HG02943 (cell line): ENCODE measurements around the gene HS6ST3.
"Not testable (repeated sequence)": the region's sequence is repeated elsewhere in the genome, so short reads cannot be mapped to it uniquely, and the experiment has no call there.

Experiments
- ATAC-seq: cut with Tn5 transposase; IDR thresholded peaks from one replicate; pipeline ENCODE4 v1.9.1; 2021; ENCODE audit warnings: mild to moderate bottlenecking, low read depth, moderate library complexity; ENCODE audit not compliant: unreplicated experiment

The HS6ST3 gene

GRCh38 chr13:96771486-96772367, 681.8 kb downstream of the HS6ST3 start:
- no peak for ATAC-seq

- ATAC-seq: no peak
Observed at GRCh38 chr13:96772426-96772825, 682.5 kb downstream of the HS6ST3 start.

- not testable (repeated sequence) for ATAC-seq
Observed at GRCh38 chr13:96778302-96778701, 688.4 kb downstream of the HS6ST3 start.

GRCh38 chr13:96779691-96780090, 689.8 kb downstream of the HS6ST3 start:
- ATAC-seq: no peak

- no peak for ATAC-seq
Observed at GRCh38 chr13:96780105-96780504, 690.2 kb downstream of the HS6ST3 start.

GRCh38 chr13:96781141-96781540, 691.2 kb downstream of the HS6ST3 start:
- ATAC-seq: no peak

- no peak for ATAC-seq
Observed at GRCh38 chr13:96782186-96782585, 692.3 kb downstream of the HS6ST3 start.

- no peak for ATAC-seq
Observed at GRCh38 chr13:96783057-96783456, 693.1 kb downstream of the HS6ST3 start.

- ATAC-seq: no peak
Observed at GRCh38 chr13:96783511-96783910, 693.6 kb downstream of the HS6ST3 start.

- no peak for ATAC-seq
Observed at GRCh38 chr13:96785986-96786385, 696.1 kb downstream of the HS6ST3 start.

- ATAC-seq: no peak
Observed at GRCh38 chr13:96792188-96792587, 702.3 kb downstream of the HS6ST3 start.

- no peak for ATAC-seq
Observed at GRCh38 chr13:96792736-96793403, 703.0 kb downstream of the HS6ST3 start.

- no peak for ATAC-seq
Observed at GRCh38 chr13:96793404-96793755, 703.5 kb downstream of the HS6ST3 start.

GRCh38 chr13:96794669-96795068, 704.8 kb downstream of the HS6ST3 start:
- no peak for ATAC-seq

- ATAC-seq: no peak
Observed at GRCh38 chr13:96795670-96796069, 705.8 kb downstream of the HS6ST3 start.

GRCh38 chr13:96796091-96796633, 706.3 kb downstream of the HS6ST3 start:
- ATAC-seq: no peak

GRCh38 chr13:96797136-96797535, 707.2 kb downstream of the HS6ST3 start:
- no peak for ATAC-seq

- no peak for ATAC-seq
Observed at GRCh38 chr13:96803456-96804100, 713.7 kb downstream of the HS6ST3 start.

- ATAC-seq: no peak
Observed at GRCh38 chr13:96804174-96804573, 714.3 kb downstream of the HS6ST3 start.

GRCh38 chr13:96806746-96807145, 716.8 kb downstream of the HS6ST3 start:
- ATAC-seq: no peak
